HTR-8/SVneo (cell line): ENCODE results near the gene APOL2.

Experiments used
- DNase-seq: peaks from one replicate; pipeline ENCODE4 v3.0.0; 2011; ENCODE audit warnings: low spot score, mixed read lengths; ENCODE audit not compliant: insufficient read length
- FAIRE-seq: peaks from 2 replicates; lab custom pipeline; 2011; peaks lifted over from hg19 to GRCh38; lab: Jason Lieb, UNC

Gene APOL2

GRCh38 chr22:36182857-36183256, 56.5 kb downstream of the APOL2 start:
- FAIRE-seq, result no peak
- DNase-seq, result no peak

- FAIRE-seq, result no peak
Observed at GRCh38 chr22:36182056-36182455, 57.3 kb downstream of the APOL2 start.

GRCh38 chr22:36180928-36181327, 58.4 kb downstream of the APOL2 start:
- DNase-seq, result no peak
- no peak for FAIRE-seq

More at GRCh38 chr22:36182056-36182455, 57.3 kb downstream of the APOL2 start:
- DNase-seq, result no peak

- FAIRE-seq (no peak), DNase-seq (peak; percentile 60)
Observed at GRCh38 chr22:36180038-36180880, 59.1 kb downstream of the APOL2 start.

GRCh38 chr22:36177160-36177559, 62.2 kb downstream of the APOL2 start:
- DNase-seq (no peak), FAIRE-seq (no peak)
